ENCODE measurements around the gene PDZD11.

PDZD11 gene

GRCh38 chrX:70255452-70255851 is 34.3 kb downstream of the PDZD11 start:
- no peaks in the 10 kb centered on the region for H3K27me3 ChIP-seq (replicated peaks; ENCODE audit: control insufficient read depth, insufficient read depth, low read length)
- no peak for TF ChIP-seq CTCF (IDR thresholded peaks at IDR 0.05; ENCODE audit: insufficient read depth, low read length, poor library complexity, severe bottlenecking)

GRCh38 chrX:70254909-70255308 is 34.8 kb downstream of the PDZD11 start:
- no peak for DNase-seq (ENCODE audit: extremely low read depth, insufficient read length)
- no peaks in the 10 kb centered on the region for H3K36me3 ChIP-seq (ENCODE audit: control insufficient read depth, insufficient read depth, low read length)
- no peaks in the 10 kb centered on the region for H3K27me3 ChIP-seq (replicated peaks; ENCODE audit: control insufficient read depth, insufficient read depth, low read length)
- H3K4me3 ChIP-seq (replicated peaks; ENCODE audit: low read depth, low read length), result no peak overlapping the region
- no peak for TF ChIP-seq CTCF (IDR thresholded peaks at IDR 0.05; ENCODE audit: insufficient read depth, low read length, poor library complexity, severe bottlenecking)

More at GRCh38 chrX:70255452-70255851, 34.3 kb downstream of the PDZD11 start:
- no peak for DNase-seq (ENCODE audit: extremely low read depth, insufficient read length)
- H3K4me3 ChIP-seq (replicated peaks; ENCODE audit: low read depth, low read length), result no peak overlapping the region
- no peaks in the 10 kb centered on the region for H3K36me3 ChIP-seq (ENCODE audit: control insufficient read depth, insufficient read depth, low read length)

GRCh38 chrX:70254063-70254400 is 35.7 kb downstream of the PDZD11 start:
- DNase-seq (ENCODE audit: extremely low read depth, insufficient read length), result no peak

GRCh38 chrX:70253377-70254062 is 36.2 kb downstream of the PDZD11 start:
- no peak for TF ChIP-seq CTCF (IDR thresholded peaks at IDR 0.05; ENCODE audit: insufficient read depth, low read length, poor library complexity, severe bottlenecking)
- no peaks in the 10 kb centered on the region for H3K27me3 ChIP-seq (replicated peaks; ENCODE audit: control insufficient read depth, insufficient read depth, low read length)
- H3K36me3 ChIP-seq (ENCODE audit: control insufficient read depth, insufficient read depth, low read length), result no peaks in the 10 kb centered on the region
- H3K4me3 ChIP-seq (replicated peaks; ENCODE audit: low read depth, low read length), result no peak overlapping the region
- no peak for DNase-seq (ENCODE audit: extremely low read depth, insufficient read length)

More at GRCh38 chrX:70254063-70254400, 35.7 kb downstream of the PDZD11 start:
- no peak for TF ChIP-seq CTCF (IDR thresholded peaks at IDR 0.05; ENCODE audit: insufficient read depth, low read length, poor library complexity, severe bottlenecking)
- Histone ChIP-seq H3K4me3 (replicated peaks; ENCODE audit: low read depth, low read length) (no peak overlapping the region), H3K36me3 (ENCODE audit: control insufficient read depth, insufficient read depth, low read length) (no peaks in the 10 kb centered on the region), H3K27me3 (replicated peaks; ENCODE audit: control insufficient read depth, insufficient read depth, low read length) (no peaks in the 10 kb centered on the region)

- H3K27me3 ChIP-seq (replicated peaks; ENCODE audit: control insufficient read depth, insufficient read depth, low read length), result no peaks in the 10 kb centered on the region
Measured at GRCh38 chrX:70252491-70252890, 37.2 kb downstream of the PDZD11 start.

More at GRCh38 chrX:70252491-70252890, 37.2 kb downstream of the PDZD11 start:
- no peak for TF ChIP-seq CTCF (IDR thresholded peaks at IDR 0.05; ENCODE audit: insufficient read depth, low read length, poor library complexity, severe bottlenecking)
- DNase-seq (ENCODE audit: extremely low read depth, insufficient read length), result no peak
- H3K4me3 ChIP-seq (replicated peaks; ENCODE audit: low read depth, low read length), result no peak overlapping the region
- no peaks in the 10 kb centered on the region for H3K36me3 ChIP-seq (ENCODE audit: control insufficient read depth, insufficient read depth, low read length)
